Ovary (tissue), 9 donors: ENCODE measurements around the gene DLL3. TPM values are rescaled to one million over a fixed set of nuclear protein-coding genes. Genes with fewer than 3 reads are reported as not detected.

Source experiments
- DNase-seq, 5 donors: peaks; one replicate each; pipeline ENCODE4 v3.0.0-alpha.2; 2019 to 2020
- H3K27ac ChIP-seq, 2 donors: fragments of 200-600 bp; one replicate each; pipeline versions ENCODE4 v1.5.1 to v1.8.0; 2019 to 2022
- H3K27me3 ChIP-seq: fragments of 200-600 bp; one replicate; pipeline ENCODE4 v1.8.0; 2022
- H3K36me3 ChIP-seq: fragments of 200-600 bp; sonication (generic); one replicate; pipeline ENCODE4 v1.5.1; 2019
- H3K4me1 ChIP-seq: one replicate; pipeline ENCODE4 v1.8.1; 2013; ENCODE audit warnings: mild to moderate bottlenecking, moderate library complexity; ENCODE audit not compliant: insufficient read depth
- H3K4me3 ChIP-seq: fragments of 200-600 bp; sonication (generic); one replicate; pipeline ENCODE4 v1.5.1; 2017
- H3K9me3 ChIP-seq, 2 donors: fragments of 200-600 bp in 1 of 2; sonication (generic) in 1 of 2; one replicate each; pipeline versions ENCODE4 v1.5.1 to v1.8.1; 2013 to 2019; ENCODE audit warnings: mild to moderate bottlenecking in 1 of 2, moderate library complexity in 1 of 2
- CTCF ChIP-seq, 3 donors: fragments of 450-650 bp in 2 of 3; fragments of 200-600 bp in 1 of 3; IDR thresholded peaks; one replicate each; pipeline versions ENCODE4 v1.5.1 to v1.8.0; 2016 to 2022; ENCODE audit warnings: antibody characterized with exemption in 3 of 3, mild to moderate bottlenecking in 1 of 3
- EP300 ChIP-seq: sonication (generic); formaldehyde crosslinking; IDR thresholded peaks from one replicate; pipeline ENCODE4 v1.6.1; 2017; ENCODE audit warnings: antibody characterized with exemption
- POLR2A ChIP-seq: fragments of 450-650 bp; IDR thresholded peaks from one replicate; pipeline ENCODE4 v1.6.1; 2017; ENCODE audit warnings: antibody characterized with exemption, mild to moderate bottlenecking, moderate library complexity
- WGBS, 3 donors: extraction: QIAGEN DNeasy Blood & Tissue Kit in 1 of 3; methylation state at CpG; one replicate each; pipeline versions ENCODE4 v1.1.5 to v1.1.7; 2013 to 2017; 5-methylcytosine and 5-hydroxymethylcytosine counted together
- intact Hi-C, 4 donors: fragments of 100-400 bp; cut with DNase I; formaldehyde crosslinking; loops; one replicate each; pipeline versions ENCODE4 v1.11.0 to v1.15.1; 2022 to 2023
- polyA plus RNA-seq, 2 donors: library from polyadenylated mRNA; stranded (reverse); fragments of 200-250 nt in 1 of 2; fragments of 350-450 nt in 1 of 2; fragmentation: Illumina TruSeq in 1 of 2; extraction: RNeasy Lipid Tissue Mini Kit (QIAGEN cat#74804) in 1 of 2; gene quantifications; one replicate each; pipeline ENCODE4 v1.2.3, GENCODE V29; 2013 to 2014
- total RNA-seq, 7 donors: library from RNA; depleted of rRNA in 2 of 7; stranded (reverse); fragments of >200 nt in 2 of 7; fragmentation: NEBNext Ultra II Directional in 3 of 7; extraction: Animal tissue kit (Norgen Biotek cat#: 25700) in 3 of 7; gene quantifications; one replicate each; pipeline versions ENCODE4 v1.1.0 to v1.2.4, GENCODE V29; 2016 to 2023
- donor health status: DM: no; HTN: no; CAD: no; lungs with moderate emphysema.
- donor health status: DM: no; HTN: no; CAD: no.
- donor health status: Bipolar disorder and iron deficiency.
- donor health status: DM: yes; HTN: yes; CAD: no.
- donor health status: DM: no; HTN: no; CAD: no.
- donor health status: DM: yes; HTN: yes; CAD: no.

DLL3 gene
- total and polyA plus RNA-seq, 9 donors: 0.10 to 0.33 (median 0.22) TPM; not detected in 4

GRCh38 chr19:39517432-39517831 lies 18.7 kb downstream of the DLL3 start:
- peaks cover 5% of the 10 kb centered on the region for H3K4me1 ChIP-seq
- no peak overlapping the region for H3K27ac ChIP-seq
- no peak overlapping the region for H3K4me3 ChIP-seq
- WGBS, 3 donors: 78 to 79% (median 78%) methylated on average over 3 of the region's 3 CpGs
- no peaks in the 10 kb centered on the region for H3K27me3 ChIP-seq
- intact Hi-C loops: no loop called here
- no peaks in the 10 kb centered on the region for H3K9me3 ChIP-seq
- no peaks in the 10 kb centered on the region for H3K36me3 ChIP-seq
- TF ChIP-seq POLR2A: no peak
- TF ChIP-seq EP300: no peak
- no peak for TF ChIP-seq CTCF (IDR thresholded peaks at IDR 0.05)
- DNase-seq: no peak

DNA sequence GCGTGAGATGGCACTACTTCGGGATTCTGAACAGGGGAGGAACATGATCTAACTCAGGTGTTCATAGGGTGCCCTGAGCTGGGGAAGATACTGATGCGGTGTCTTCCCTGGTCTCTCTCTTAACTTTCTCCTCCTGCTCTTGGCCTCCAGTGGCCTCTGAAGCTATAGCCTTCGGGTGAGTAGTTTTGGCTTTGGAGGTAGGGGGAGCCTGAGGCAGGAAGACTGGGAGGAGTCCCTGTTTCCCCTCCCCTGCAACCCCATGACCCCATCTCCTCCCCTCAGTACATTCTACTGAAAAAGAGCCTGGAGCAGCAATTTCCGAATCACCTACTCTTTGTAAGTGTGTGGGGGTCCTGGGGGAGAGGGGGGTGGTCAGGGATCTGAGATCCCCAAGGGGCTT lies 19.7 kb downstream of the DLL3 start:
- no peak for TF ChIP-seq POLR2A
- TF ChIP-seq CTCF (IDR thresholded peaks at IDR 0.05): no peak
- TF ChIP-seq EP300: no peak
- H3K4me1 ChIP-seq: peaks cover 5% of the 10 kb centered on the region
- WGBS, 3 donors: 54 to 70% (median 65%) methylated on average over 5 of the region's 5 CpGs
- DNase-seq: no peak
- intact Hi-C loops: no loop called here
- no peaks in the 10 kb centered on the region for H3K9me3 ChIP-seq
- no peak overlapping the region for H3K4me3 ChIP-seq
- no peaks in the 10 kb centered on the region for H3K36me3 ChIP-seq
- H3K27me3 ChIP-seq: no peaks in the 10 kb centered on the region
- no peak overlapping the region for H3K27ac ChIP-seq

DNA sequence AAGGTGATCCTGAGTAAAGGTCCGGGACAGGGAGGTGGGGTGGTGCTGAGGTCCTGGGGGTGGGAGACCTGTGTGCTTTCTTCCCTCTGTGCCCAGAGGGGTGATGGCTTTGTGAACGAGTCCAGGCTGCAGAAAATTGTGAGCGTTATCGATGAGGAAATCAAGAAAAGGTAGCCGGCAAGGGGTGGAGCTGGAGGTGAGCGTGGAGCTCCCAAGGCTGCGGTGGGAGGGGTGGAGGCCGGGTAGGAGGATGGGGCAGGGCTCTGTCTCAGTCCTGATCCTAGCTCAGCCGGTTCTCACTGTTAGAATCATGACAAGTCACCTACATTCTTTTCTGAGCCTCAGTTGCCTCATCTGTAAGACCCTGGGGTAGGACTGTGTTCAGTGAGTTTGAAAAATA lies 20.2 kb downstream of the DLL3 start:
- H3K36me3 ChIP-seq: no peaks in the 10 kb centered on the region
- no peaks in the 10 kb centered on the region for H3K27me3 ChIP-seq
- H3K4me3 ChIP-seq: no peak overlapping the region
- H3K9me3 ChIP-seq: no peaks in the 10 kb centered on the region
- no peak for TF ChIP-seq POLR2A
- TF ChIP-seq CTCF (IDR thresholded peaks at IDR 0.05): no peak
- no peak for TF ChIP-seq EP300
- peaks cover 5% of the 10 kb centered on the region for H3K4me1 ChIP-seq
- H3K27ac ChIP-seq: no peak overlapping the region
- intact Hi-C loops: no loop called here
- WGBS, 3 donors: 58 to 77% (median 72%) methylated on average over 9 of the region's 9 CpGs
- DNase-seq: no peak

GRCh38 chr19:39520541-39521484 lies 22.1 kb downstream of the DLL3 start:
- Histone ChIP-seq H3K4me3 (no peak overlapping the region), H3K36me3 (no peaks in the 10 kb centered on the region), H3K9me3 (no peaks in the 10 kb centered on the region), H3K27ac (no peak overlapping the region), H3K27me3 (no peaks in the 10 kb centered on the region), H3K4me1 (no peaks in the 10 kb centered on the region)
- intact Hi-C loops: no loop called here
- no peak for DNase-seq
- TF ChIP-seq CTCF (IDR thresholded peaks at IDR 0.05): no peak
- TF ChIP-seq POLR2A: no peak
- no peak for TF ChIP-seq EP300
- 80 to 83% (median 82%) methylated on average over 8 of the region's 8 CpGs for WGBS, 3 donors
